Measurements from ENCODE around the gene TAF3.

The TAF3 gene

GRCh38 chr10:7933757-7934156 lies 115.5 kb downstream of the TAF3 start:
- no peak for DNase-seq
- ATAC-seq, result no peak

GRCh38 chr10:7937315-7937945 lies 119.1 kb downstream of the TAF3 start:
- no peak for ATAC-seq
- DNase-seq, result no peak

- ATAC-seq (no peak), DNase-seq (no peak)
Observed at GRCh38 chr10:7941576-7941975, 123.3 kb downstream of the TAF3 start.

GRCh38 chr10:7942316-7942715 lies 124.0 kb downstream of the TAF3 start:
- DNase-seq (no peak), ATAC-seq (no peak)

- no peak for ATAC-seq
- no peak for DNase-seq
Observed at GRCh38 chr10:7942859-7943258, 124.6 kb downstream of the TAF3 start.

- DNase-seq (no peak), ATAC-seq (no peak)
Observed at GRCh38 chr10:7944215-7944480, 125.8 kb downstream of the TAF3 start.

- no peak for DNase-seq
- no peak for ATAC-seq
Observed at GRCh38 chr10:7944537-7944936, 126.2 kb downstream of the TAF3 start.

GRCh38 chr10:7945034-7945433 lies 126.7 kb downstream of the TAF3 start:
- DNase-seq (no peak), ATAC-seq (no peak)

- DNase-seq, result no peak
- ATAC-seq, result no peak
Observed at GRCh38 chr10:7945469-7946187, 127.3 kb downstream of the TAF3 start.

- ATAC-seq (no peak), DNase-seq (no peak)
Observed at GRCh38 chr10:7948371-7949000, 130.2 kb downstream of the TAF3 start.

- no peak for DNase-seq
Observed at GRCh38 chr10:7950981-7951847, 132.9 kb downstream of the TAF3 start.

GRCh38 chr10:7952266-7952665 lies 134.0 kb downstream of the TAF3 start:
- no peak for ATAC-seq
- no peak for DNase-seq

More at GRCh38 chr10:7950981-7951847, 132.9 kb downstream of the TAF3 start:
- no peak for ATAC-seq

- ATAC-seq, result no peak
Observed at GRCh38 chr10:7953447-7953846, 135.1 kb downstream of the TAF3 start.

GRCh38 chr10:7955446-7955845 lies 137.1 kb downstream of the TAF3 start:
- DNase-seq, result no peak
- no peak for ATAC-seq

More at GRCh38 chr10:7953447-7953846, 135.1 kb downstream of the TAF3 start:
- DNase-seq, result no peak

GRCh38 chr10:7956508-7956907 lies 138.2 kb downstream of the TAF3 start:
- ATAC-seq (no peak), DNase-seq (no peak)

GRCh38 chr10:7957591-7957990 lies 139.3 kb downstream of the TAF3 start:
- no peak for DNase-seq
- no peak for ATAC-seq

GRCh38 chr10:7958442-7958841 lies 140.1 kb downstream of the TAF3 start:
- DNase-seq (no peak), ATAC-seq (no peak)

GRCh38 chr10:7960108-7960507 lies 141.8 kb downstream of the TAF3 start:
- no peak for DNase-seq
- no peak for ATAC-seq

- ATAC-seq (no peak), DNase-seq (no peak)
Observed at GRCh38 chr10:7962592-7962991, 144.3 kb downstream of the TAF3 start.

GRCh38 chr10:7965457-7965856 lies 147.2 kb downstream of the TAF3 start:
- ATAC-seq (no peak), DNase-seq (no peak)

GRCh38 chr10:7967035-7967434 lies 148.7 kb downstream of the TAF3 start:
- ATAC-seq (no peak), DNase-seq (no peak)

GRCh38 chr10:7968510-7969112 lies 150.3 kb downstream of the TAF3 start:
- ATAC-seq (no peak), DNase-seq (no peak)
